Transverse colon (tissue), 4 donors: ENCODE data around the gene VAMP5.
"Not testable (repeated sequence)": the region's sequence is repeated elsewhere in the genome, so short reads cannot be mapped to it uniquely, and the experiment has no call there.

Source experiments
- CTCF ChIP-seq, 5 experiments: fragments of 200-600 bp in 3 of 5; fragments of 450-650 bp in 2 of 5; sonication (generic) in 3 of 5; IDR thresholded peaks; 1 replicate in 2 of 5; 2 replicates in 3 of 5; pipeline ENCODE4 v1.5.1; 2016 to 2017; ENCODE audit warnings: antibody characterized with exemption in 5 of 5, inconsistent platforms in 3 of 5, mild to moderate bottlenecking in 2 of 5, moderate library complexity in 1 of 5
- EP300 ChIP-seq: sonication (generic); formaldehyde crosslinking; IDR thresholded peaks from one replicate; pipeline ENCODE4 v1.6.1; 2017; ENCODE audit warnings: antibody characterized with exemption, low read depth
- POLR2A ChIP-seq: fragments of 450-650 bp; IDR thresholded peaks from one replicate; pipeline ENCODE4 v1.6.1; 2016; ENCODE audit warnings: antibody characterized with exemption, mild to moderate bottlenecking, moderate library complexity
- POLR2AphosphoS5 ChIP-seq, 3 donors: sonication (generic); formaldehyde crosslinking; IDR thresholded peaks; one replicate each; pipeline ENCODE4 v1.6.1; 2016; ENCODE audit warnings: antibody characterized with exemption in 3 of 3

DNA sequence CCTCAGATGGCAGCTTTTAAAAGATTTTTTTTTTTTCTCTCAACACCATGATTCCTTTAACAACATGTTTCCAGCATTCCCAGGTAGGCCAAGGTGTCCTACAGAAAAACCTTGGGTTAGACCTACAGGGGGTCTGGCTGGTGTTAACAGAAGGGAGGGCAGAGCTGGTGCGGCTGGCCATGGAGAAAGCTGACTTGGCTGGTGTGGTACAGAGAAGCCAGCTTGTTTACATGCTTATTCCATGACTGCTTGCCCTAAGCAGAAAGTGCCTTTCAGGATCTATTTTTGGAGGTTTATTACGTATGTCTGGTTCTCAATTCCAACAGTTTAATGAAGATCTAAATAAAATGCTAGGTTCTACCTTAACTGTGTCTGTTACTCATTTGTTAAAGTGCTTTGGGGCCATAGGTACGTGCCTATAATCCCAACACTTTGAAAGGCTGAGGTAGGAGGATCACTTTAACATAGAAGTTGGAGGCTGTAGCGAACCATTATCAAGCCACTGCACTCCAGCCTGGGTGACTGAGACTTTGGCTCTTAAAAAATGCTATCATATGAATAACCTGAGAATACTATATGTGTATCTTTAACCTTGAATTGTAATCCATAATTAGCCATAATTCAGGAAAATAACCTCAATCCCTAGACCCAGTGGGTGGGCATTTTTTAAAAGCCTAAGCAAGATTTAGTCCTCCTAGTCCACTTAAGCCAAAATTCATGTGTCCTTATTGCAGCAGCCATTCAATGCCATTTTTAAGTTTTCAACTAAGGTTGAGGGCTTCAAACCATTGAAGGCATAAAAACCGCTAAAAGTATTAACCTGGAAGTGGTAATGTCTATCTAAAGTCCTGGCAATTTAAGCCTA lies 39.1 kb upstream of the VAMP5 start:
- peak in 1 of 3 donors; percentile 37 for TF ChIP-seq POLR2AphosphoS5 (IDR thresholded peaks at IDR 0.05)
- not testable (repeated sequence) for TF ChIP-seq CTCF (IDR thresholded peaks at IDR 0.05); POLR2A; EP300
